Measurements from ENCODE around the gene BFSP1. TPM values are rescaled to one million over a fixed set of nuclear protein-coding genes. Genes with fewer than 3 reads are reported as not detected.

Gene BFSP1
- 1 to 10 TPM; 3.3 to 4.5 (median 4.0) TPM for polyA plus RNA-seq (ENCODE audit: insufficient read length in 4 of 4)

- peak in 2 of 4 donors; percentile 41 to 43 for DNase-seq (ENCODE audit: low read depth in 4 of 4, low spot score in 3 of 4)
Observed at GRCh38 chr20:17530716-17531664, at the start of gene BFSP1. Gene BFSP1, minus strand, starts transcription at chr20:17531379. Its CDS starts 50 bp downstream, at chr20:17531329.

GRCh38 chr20:17580895-17581294 lies 49.7 kb upstream of the BFSP1 start:
- DNase-seq (ENCODE audit: low read depth in 4 of 4, low spot score in 3 of 4) = no peak

GRCh38 chr20:17579369-17580039 lies 48.3 kb upstream of the BFSP1 start:
- no peak for DNase-seq (ENCODE audit: low read depth in 4 of 4, low spot score in 3 of 4)

DNA sequence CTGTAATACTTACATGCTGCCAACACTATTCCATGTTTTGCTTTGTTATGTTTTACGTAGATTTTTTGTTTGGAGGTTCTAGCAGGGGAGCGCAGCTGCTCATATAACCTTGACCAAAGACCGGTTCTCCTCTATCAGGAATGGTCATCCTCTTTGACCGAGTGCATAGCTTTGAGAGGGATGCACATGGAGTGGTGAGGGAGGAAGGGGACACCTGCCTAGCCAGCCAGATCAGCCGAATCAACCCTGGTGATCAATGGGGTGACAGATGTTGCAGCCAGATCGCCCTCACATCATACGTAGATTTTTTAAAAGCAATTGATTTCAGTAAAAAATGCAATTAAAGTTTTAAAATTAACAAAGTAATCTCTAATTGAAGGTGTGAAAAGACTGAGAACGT lies 45.0 kb upstream of the BFSP1 start:
- no peak for DNase-seq (ENCODE audit: low read depth in 4 of 4, low spot score in 3 of 4)

DNA sequence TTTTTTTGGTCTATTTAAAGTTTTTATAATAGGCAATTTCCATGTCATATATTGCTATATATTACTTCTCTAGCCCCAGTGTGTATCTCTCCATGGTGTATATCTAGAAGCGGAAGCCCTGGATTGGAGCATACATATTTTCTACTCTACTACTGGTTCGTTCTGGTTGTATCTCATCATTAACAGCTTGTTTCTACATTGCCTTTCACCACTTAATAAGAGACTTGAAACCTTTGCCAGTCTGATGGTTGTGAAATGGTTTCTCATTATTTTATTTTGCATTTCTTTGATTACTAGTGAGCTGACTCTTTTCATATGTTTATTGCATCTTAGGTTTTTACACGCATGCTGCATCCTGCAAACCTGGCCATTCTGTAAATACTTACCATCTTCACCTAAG lies 42.3 kb upstream of the BFSP1 start:
- no peak for DNase-seq (ENCODE audit: low read depth in 4 of 4, low spot score in 3 of 4)

GRCh38 chr20:17572034-17572638 lies 41.0 kb upstream of the BFSP1 start:
- DNase-seq (ENCODE audit: low read depth in 4 of 4, low spot score in 3 of 4) = no peak

DNA sequence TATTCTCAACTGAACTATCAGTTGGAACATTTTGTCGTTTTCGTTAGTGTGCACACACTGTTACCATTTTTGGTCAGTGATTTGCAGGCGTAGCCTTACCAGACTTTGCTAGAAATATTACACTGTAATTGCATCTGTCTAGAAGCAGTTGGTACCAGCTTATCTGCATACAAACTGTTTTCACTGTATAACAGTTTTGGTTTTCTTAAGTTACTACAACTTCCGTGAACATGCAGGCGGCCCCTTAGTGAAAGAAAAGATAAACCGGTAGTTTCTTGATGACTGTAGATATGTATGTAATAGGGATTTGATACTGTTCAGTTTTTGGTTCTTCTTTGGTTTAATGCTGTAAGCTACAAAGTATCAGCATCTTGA lies 40.0 kb upstream of the BFSP1 start:
- DNase-seq (ENCODE audit: low read depth in 4 of 4, low spot score in 3 of 4) = no peak

DNA sequence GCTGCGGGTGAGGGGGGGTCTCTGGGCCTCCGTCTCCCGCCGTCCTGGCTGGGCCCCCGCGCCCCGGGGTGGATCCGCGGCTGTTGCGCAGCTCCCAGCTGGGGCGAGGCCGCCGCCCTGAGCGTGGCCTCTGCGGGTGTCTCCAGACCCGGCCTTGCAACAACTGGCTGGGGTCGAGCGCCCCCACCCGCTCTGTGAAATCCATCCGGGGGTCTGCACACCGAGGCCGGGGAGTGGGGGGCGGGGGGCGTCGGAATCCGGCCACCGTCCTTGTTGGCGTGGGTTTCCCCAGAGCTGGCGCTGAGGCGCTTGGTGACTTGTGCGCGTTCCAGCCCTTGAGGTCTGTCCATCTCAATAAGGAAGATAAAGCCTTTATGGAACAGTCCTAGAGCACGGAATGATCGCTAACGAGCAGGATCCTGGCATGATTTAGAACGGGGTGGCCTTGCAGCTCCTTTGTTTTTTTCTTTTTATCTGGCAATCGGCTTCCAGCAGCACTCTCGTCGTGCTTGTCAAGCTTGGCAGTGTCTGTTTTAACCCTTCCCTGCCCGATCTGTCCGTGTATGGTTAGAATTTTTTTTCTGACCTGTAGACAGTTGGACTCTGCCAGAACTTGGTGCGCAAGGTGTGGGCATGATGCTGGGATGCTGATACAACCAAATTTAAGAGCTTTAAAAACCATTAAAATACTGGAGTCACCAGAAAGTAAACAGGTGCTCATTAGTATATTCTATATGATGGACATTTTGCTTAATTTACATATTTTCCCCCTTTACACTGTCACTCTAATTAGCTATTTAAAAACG lies 39.4 kb upstream of the BFSP1 start:
- peak in 1 of 4 donors; percentile 60 for DNase-seq (ENCODE audit: low read depth in 4 of 4, low spot score in 3 of 4)

DNA sequence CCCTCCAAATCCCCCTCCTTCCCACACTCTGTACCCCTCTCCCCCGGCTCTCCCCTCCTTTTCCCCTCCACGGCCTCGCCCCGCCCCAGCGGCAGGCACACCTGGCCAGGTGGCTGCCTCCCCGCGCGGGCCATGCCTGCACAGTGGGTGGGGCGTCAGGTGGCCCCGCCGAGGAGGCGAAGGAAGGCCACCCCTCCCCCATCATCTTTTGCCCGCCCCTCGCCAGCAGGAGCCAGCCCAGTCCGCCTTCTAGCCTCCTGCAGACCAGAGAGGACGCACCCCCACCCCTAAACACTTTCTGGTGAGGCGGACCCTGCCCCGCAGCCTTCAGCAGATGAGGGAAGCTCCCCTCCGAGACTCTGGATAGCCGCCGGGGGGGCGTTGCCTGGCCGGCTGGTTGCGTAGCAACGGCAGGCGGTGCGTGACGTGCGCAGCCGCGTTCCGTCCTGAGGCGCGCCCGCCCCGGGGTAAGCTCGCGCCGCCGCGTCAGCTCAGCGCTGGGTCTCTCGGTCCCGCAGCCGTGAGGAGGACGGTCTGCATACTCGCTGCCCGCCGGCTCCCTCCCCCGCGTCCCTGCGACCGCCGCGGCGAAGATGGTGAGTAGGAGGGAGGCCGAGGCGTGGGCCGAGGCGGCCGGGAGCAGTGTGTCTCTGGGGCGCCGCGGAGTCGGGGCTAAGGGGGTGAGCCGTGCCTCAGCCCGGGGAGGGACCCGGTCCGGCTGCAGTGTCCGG lies 38.6 kb upstream of the BFSP1 start, which contains the start of gene DSTN:
DSTN (plus strand) TSS at position 460 of the 731 bp plus-strand sequence; CDS start at position 594, 134 bp downstream.
- peak; percentile 85 to 90 (median 88) for DNase-seq (ENCODE audit: low read depth in 4 of 4, low spot score in 3 of 4)

- DNase-seq (ENCODE audit: low read depth in 4 of 4, low spot score in 3 of 4) = peak; percentile 57 to 67 (median 60)
Observed at GRCh38 chr20:17568972-17569521, 37.9 kb upstream of the BFSP1 start.

DNA sequence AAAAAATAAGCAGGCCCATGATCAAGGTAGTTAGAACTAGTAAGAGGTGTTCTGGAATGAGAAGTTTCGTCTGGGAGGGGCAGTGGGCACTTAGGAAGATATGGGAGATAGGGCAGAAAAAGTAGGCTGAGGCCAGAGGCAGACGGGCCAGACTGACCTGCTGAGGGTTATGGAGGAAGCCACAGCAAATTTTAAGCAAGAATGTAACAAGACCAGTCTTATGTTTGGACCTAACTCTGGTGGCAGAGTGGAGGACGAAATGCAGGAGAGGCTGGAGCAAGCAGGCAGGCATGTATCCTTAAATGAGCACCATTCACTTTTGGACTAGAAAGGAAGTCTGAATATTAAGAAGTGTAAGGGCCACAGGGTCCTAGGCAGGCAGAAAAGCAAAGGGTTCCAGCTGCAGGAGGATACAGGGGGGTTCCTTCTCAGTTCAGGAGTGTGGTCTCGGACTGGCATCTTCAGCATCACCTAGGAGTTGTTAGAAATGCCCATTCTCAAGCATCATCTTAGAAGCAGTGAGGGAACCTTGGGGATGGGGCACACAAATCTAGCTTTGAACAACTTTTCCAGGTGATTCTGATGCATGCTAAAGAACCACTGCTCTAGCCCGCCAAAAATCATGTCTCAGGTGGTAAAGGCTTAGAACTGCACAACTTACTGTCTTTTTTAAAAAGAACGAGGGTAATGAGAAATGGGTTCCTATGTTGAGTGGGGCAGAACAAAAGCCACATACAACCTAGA lies 37.0 kb upstream of the BFSP1 start:
- no peak for DNase-seq (ENCODE audit: low read depth in 4 of 4, low spot score in 3 of 4)

DNA sequence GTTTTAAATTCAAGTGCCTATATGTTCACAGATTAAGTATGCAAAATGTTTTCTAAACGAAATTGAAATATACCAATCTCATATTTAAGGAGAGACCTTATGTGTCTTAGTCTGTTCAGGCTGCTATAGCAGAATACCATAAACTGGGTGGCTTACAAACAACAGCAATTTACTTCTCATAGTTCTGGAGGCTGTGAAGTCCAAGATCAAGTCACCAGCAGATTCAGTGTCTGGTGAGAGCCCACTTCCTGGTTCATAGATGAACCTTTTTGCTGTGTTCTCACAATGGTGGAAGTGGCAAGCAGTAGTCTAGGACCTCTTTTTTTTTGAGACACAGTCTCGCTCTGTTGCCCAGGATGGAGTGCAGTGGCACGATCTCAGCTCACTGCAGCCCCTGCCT lies 35.2 kb upstream of the BFSP1 start:
- no peak for DNase-seq (ENCODE audit: low read depth in 4 of 4, low spot score in 3 of 4)

GRCh38 chr20:17565169-17565845 lies 34.1 kb upstream of the BFSP1 start:
- DNase-seq (ENCODE audit: low read depth in 4 of 4, low spot score in 3 of 4) = no peak

DNA sequence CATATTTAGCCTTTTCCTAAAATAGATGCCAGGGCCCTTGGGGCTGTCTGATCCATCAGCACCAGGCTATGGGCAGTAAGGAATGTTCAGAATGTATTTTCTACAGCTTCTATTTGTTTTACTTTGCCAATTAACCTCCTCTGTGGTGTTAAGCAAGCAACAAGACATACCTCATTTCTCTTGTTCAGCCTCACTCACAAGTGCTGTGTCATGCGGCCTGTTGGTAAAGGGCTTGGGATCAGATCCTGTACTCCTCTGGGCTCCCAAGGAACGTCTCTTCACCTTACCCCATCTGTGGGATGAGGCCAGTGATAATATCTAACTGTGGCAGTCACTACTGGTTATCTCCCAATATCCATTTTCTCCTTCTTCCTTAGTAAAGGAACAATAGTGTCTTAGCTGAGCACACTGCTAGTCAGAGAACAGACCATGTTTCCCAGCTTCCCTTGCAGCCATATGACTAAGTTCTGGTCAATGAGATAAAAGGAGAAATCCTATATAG lies 31.7 kb upstream of the BFSP1 start:
- no peak for DNase-seq (ENCODE audit: low read depth in 4 of 4, low spot score in 3 of 4)

DNA sequence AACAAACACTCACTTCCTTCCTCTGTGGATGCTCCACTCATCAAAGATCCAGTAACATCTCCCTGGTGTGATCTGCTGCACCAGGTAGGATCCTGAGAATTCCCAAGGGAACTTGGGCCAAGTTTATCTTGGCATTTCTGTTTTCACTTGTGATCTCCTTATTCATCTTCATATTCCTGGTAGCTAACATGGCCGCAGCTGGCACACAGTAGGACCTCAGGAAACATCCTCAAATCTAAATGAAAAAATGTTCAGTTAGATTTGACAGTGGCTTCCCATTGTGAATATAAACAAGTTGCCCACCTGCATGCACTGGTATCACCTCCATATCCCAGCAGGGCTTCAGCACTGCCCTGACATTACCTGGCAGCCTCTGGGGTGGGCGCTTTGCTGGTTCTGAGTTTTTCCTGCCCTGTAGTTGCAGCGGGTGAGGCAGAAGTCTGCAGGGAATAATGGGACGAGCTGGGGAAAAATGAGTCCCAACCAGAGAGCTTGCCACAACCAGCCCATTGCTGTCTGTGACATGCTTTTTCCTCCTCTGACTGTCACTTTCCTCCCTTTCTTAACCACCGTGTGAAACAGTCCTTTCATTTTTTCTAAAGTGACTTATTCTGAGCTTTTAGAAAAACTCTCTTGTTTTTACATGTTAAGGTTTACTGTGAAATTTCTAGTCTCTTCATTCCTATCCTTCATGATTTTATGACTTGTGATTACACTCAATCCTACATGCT lies 29.3 kb upstream of the BFSP1 start:
- no peak for DNase-seq (ENCODE audit: low read depth in 4 of 4, low spot score in 3 of 4)

GRCh38 chr20:17559338-17559737 lies 28.2 kb upstream of the BFSP1 start:
- no peak for DNase-seq (ENCODE audit: low read depth in 4 of 4, low spot score in 3 of 4)

DNA sequence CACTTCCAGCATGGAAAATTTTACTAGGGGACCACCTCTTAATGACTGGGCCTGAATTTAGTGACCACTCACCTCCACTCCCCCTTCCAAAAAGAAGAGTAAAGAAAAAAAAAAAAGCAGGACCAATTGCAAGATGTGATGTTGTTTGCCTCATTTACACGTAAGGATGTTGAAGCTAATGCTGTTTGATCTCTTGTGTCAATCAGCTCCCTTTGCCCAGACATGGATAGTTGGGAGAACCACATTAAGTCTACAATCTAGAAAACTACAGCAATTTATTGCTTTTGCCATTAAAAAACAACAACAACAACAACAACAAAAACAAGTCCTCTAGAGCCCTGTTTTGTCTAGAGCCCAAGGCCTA lies 27.7 kb upstream of the BFSP1 start:
- no peak for DNase-seq (ENCODE audit: low read depth in 4 of 4, low spot score in 3 of 4)

All from right renal pelvis (tissue), 4 donors.